Skeletal muscle tissue (tissue), 4 donors: ENCODE measurements around the gene TRIM17. TPM values are rescaled to one million over a fixed set of nuclear protein-coding genes. Genes with fewer than 3 reads are reported as not detected.
A peak's percentile ranks its signal among the peaks of the same experiment; 100 is the strongest.

Source experiments
- H3K27ac ChIP-seq: one replicate; pipeline ENCODE4 v1.7.0; 2013; ENCODE audit warnings: mild to moderate bottlenecking, low read depth, low read length, inconsistent platforms
- H3K27me3 ChIP-seq, 3 donors: one replicate each; pipeline ENCODE4 v1.7.0; 2013; ENCODE audit warnings: low read length in 3 of 3; ENCODE audit not compliant: control insufficient read depth in 3 of 3, insufficient read depth in 3 of 3
- H3K36me3 ChIP-seq, 3 donors: one replicate each; pipeline ENCODE4 v1.7.0; 2013; ENCODE audit warnings: low read length in 3 of 3; ENCODE audit not compliant: control insufficient read depth in 3 of 3, insufficient read depth in 3 of 3
- H3K4me1 ChIP-seq, 3 donors: one replicate each; pipeline ENCODE4 v1.7.0; 2013; ENCODE audit warnings: low read length in 3 of 3, mild to moderate bottlenecking in 3 of 3; ENCODE audit not compliant: control insufficient read depth in 3 of 3, insufficient read depth in 3 of 3
- H3K4me3 ChIP-seq, 3 donors: one replicate each; pipeline ENCODE4 v1.7.0; 2013; ENCODE audit warnings: low read length in 3 of 3
- H3K9ac ChIP-seq, 3 donors: one replicate each; pipeline ENCODE4 v1.7.0; 2013; ENCODE audit warnings: low read length in 3 of 3, mild to moderate bottlenecking in 3 of 3, moderate library complexity in 2 of 3, low read depth in 1 of 3
- H3K9me3 ChIP-seq, 3 donors: one replicate each; pipeline ENCODE4 v1.7.0; 2013; ENCODE audit warnings: low read length in 3 of 3; ENCODE audit not compliant: control insufficient read depth in 3 of 3
- total RNA-seq: library from RNA; depleted of rRNA; stranded (reverse); fragments of >200 nt; gene quantifications from one replicate; pipeline ENCODE4 v1.2.3, GENCODE V29; 2014
- donor health status: Osteomylitis.

Gene TRIM17
- total RNA-seq, 1 donor from 2014 or later = 0.52 TPM

DNA sequence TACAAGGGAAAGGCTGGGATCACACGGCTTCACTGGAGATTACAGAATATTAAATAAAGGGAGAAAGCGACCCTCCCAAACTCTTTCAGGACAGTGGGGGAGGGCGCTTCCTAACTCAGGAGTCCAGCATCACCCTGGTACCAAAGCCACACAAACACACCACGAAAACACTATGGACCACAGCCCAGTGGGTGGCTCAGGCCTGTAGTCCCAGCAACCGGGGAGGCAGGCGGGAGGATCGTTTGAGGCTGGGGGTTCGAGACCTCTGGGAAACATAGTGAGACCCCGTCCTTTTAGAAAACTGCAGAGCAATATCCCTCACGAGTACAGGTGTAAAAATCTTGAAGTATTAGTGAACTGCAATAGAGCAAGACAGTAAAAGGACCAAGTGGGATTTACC is 26.0 kb downstream of the TRIM17 start:
- peaks cover 0 to 2% (median 0%) of the 10 kb centered on the region in 3 donors for H3K4me1 ChIP-seq
- H3K27me3 ChIP-seq = no peaks in the 10 kb centered on the region
- H3K9ac ChIP-seq = no peak overlapping the region
- H3K9me3 ChIP-seq = no peaks in the 10 kb centered on the region
- peaks cover 2 to 9% (median 4%) of the 10 kb centered on the region in 3 donors for H3K36me3 ChIP-seq
- no peak overlapping the region for H3K27ac ChIP-seq
- no peak overlapping the region for H3K4me3 ChIP-seq

DNA sequence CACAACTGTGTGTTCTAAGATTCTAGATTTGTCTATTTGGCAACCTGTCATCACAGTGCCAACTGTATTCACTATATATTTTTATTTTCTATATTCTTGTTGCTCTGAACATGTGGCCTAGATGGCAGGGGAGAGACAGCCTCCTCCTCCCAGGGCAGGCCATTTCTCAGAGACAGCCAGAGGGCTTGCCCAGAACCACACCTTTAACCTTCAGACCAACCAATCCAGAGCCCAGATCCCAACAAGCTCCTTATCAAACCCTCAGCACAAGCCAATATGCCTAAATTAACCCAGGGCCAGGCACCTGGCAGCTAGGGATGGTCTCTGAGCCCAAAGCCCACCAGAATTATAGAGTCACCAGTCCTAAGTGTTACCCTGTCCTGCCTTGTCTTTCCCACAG is 29.3 kb downstream of the TRIM17 start:
- Histone ChIP-seq H3K4me3 (no peak overlapping the region), H3K27me3 (no peaks in the 10 kb centered on the region), H3K9me3 (no peaks in the 10 kb centered on the region), H3K36me3 (no peaks in the 10 kb centered on the region), H3K27ac (no peak overlapping the region), H3K4me1 (no peaks in the 10 kb centered on the region), H3K9ac (no peak overlapping the region)

DNA sequence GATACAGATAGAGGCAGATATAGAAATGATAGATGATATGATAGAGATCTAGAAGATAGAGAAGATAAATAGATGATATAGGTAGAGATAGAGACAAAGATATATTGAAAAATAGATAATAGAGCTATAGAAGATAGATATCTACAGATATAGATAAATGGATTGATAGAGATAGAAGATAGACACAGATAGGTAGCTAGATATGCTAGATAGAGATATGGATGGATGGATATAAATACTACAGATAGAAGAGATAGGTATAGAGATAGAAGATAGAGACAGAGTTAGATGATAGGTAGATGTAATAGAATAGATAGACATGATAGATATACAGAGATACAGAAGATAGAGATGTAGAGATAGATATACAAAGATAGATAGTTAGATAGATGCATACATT is 31.4 kb downstream of the TRIM17 start:
- no peaks in the 10 kb centered on the region for H3K4me1 ChIP-seq
- no peak overlapping the region for H3K4me3 ChIP-seq
- no peaks in the 10 kb centered on the region for H3K9me3 ChIP-seq
- H3K27me3 ChIP-seq = no peaks in the 10 kb centered on the region
- no peaks in the 10 kb centered on the region for H3K36me3 ChIP-seq
- no peak overlapping the region for H3K27ac ChIP-seq
- no peak overlapping the region for H3K9ac ChIP-seq

DNA sequence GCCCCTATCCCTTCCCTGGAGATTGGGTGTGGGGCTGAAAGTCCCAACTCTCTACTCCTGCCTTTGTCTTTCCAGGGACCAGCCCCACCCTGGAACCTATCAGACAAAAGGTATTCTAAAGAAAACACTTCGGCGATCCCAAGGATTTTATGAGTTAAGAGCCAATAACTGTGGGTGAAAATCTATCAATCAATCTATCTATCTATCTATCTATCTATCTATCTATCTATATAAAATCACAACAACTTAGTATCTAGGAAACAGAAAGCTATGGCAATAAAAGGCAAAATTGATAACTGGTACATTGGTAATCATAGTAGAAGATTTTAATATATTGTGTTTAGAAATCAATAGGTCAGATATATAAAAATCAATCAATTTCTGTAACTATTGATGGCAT is 32.9 kb downstream of the TRIM17 start:
- H3K4me3 ChIP-seq = no peak overlapping the region
- H3K27ac ChIP-seq = no peak overlapping the region
- H3K4me1 ChIP-seq = peaks cover 0 to 7% (median 5%) of the 10 kb centered on the region in 3 donors
- peaks cover 5 to 9% (median 7%) of the 10 kb centered on the region in 3 donors for H3K36me3 ChIP-seq
- no peak overlapping the region for H3K9ac ChIP-seq
- H3K9me3 ChIP-seq = no peaks in the 10 kb centered on the region
- H3K27me3 ChIP-seq = no peaks in the 10 kb centered on the region

DNA sequence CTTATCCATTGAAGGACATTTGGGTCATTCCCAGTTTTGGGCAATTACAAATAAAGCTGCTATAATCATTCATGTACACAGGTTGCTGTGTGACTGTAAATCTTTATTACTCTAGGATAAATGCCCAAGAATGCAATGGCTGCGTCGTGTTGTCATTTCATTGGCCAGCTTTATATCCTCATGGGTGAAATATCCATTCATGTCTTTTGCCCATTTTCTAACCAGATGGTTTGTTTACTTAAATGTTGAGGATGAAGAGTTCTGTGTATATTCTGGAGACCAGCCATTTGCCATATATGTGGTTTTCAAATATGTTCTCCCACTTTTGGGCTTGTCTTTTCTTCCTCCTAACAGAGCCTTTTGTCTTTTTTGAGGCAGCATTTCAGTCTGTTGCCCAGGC is 35.3 kb downstream of the TRIM17 start:
- H3K4me1 ChIP-seq = peaks cover 0 to 14% (median 10%) of the 10 kb centered on the region in 3 donors
- H3K9me3 ChIP-seq = no peaks in the 10 kb centered on the region
- peaks cover 13 to 28% (median 25%) of the 10 kb centered on the region in 3 donors for H3K36me3 ChIP-seq
- H3K27me3 ChIP-seq = no peaks in the 10 kb centered on the region
- no peak overlapping the region for H3K27ac ChIP-seq
- no peak overlapping the region for H3K9ac ChIP-seq
- no peak overlapping the region for H3K4me3 ChIP-seq

DNA sequence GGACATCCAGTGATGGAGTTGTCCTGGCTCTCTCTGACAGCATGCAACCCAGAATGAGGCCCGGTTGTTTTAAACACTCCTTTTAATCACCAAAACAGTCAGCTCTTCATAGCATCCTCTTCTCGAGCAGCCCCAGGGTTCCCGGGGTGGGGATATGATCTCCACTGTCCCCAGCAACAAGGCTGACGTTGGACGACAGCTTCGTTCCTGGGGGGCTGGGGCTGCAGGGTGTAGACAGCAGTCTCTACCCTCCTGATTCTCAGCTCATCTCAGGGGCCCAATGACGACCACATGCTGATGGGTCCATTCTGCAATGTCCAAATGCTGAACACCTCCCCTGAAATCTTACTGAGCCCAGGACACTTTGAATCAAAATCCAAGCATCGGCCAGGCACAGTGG is 37.0 kb downstream of the TRIM17 start:
- Histone ChIP-seq H3K27ac (no peak overlapping the region), H3K9me3 (no peaks in the 10 kb centered on the region), H3K4me1 (peaks cover 0 to 28% (median 27%) of the 10 kb centered on the region in 3 donors), H3K4me3 (no peak overlapping the region), H3K36me3 (peaks cover 28 to 40% (median 38%) of the 10 kb centered on the region in 3 donors), H3K27me3 (no peaks in the 10 kb centered on the region), H3K9ac (no peak overlapping the region)

DNA sequence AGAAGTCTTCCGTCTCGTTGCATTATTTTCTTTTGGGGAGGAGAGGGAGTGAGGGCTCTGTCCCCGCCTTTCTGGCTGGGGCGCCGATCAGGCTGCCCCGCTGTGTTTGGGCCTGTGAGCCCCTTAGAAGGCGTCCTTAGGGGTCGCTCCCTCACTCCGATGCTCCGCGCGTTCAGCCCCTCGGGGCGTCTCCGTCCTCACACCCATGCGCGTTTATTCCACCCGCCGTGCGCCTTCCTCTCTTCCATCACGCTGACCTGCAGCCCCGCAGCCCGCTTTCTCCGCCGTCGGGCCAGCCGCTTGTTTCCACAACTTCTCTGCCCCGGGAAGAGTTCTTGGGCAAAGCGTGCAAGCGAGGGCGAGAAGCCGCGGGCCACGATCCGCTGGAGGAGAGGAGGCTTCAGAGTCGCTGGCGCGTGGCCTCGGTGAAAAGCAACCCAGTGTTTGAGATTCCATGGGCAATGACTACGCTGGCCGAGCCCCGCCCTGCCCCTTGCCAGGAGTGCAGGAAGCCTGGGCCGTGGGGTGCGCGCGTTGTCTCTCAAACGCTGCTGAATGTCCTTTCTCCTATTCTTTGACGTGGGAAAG is 37.7 kb downstream of the TRIM17 start:
- Histone ChIP-seq H3K27me3 (no peaks in the 10 kb centered on the region), H3K9ac (peak overlapping the region in 2 of 3 donors; percentile 57), H3K9me3 (no peaks in the 10 kb centered on the region), H3K4me1 (peaks cover 5 to 35% (median 34%) of the 10 kb centered on the region in 3 donors), H3K4me3 (peak overlapping the region; percentile 43 to 63 (median 43)), H3K27ac (peak overlapping the region; percentile 40), H3K36me3 (peaks cover 29 to 47% (median 45%) of the 10 kb centered on the region in 3 donors)

DNA sequence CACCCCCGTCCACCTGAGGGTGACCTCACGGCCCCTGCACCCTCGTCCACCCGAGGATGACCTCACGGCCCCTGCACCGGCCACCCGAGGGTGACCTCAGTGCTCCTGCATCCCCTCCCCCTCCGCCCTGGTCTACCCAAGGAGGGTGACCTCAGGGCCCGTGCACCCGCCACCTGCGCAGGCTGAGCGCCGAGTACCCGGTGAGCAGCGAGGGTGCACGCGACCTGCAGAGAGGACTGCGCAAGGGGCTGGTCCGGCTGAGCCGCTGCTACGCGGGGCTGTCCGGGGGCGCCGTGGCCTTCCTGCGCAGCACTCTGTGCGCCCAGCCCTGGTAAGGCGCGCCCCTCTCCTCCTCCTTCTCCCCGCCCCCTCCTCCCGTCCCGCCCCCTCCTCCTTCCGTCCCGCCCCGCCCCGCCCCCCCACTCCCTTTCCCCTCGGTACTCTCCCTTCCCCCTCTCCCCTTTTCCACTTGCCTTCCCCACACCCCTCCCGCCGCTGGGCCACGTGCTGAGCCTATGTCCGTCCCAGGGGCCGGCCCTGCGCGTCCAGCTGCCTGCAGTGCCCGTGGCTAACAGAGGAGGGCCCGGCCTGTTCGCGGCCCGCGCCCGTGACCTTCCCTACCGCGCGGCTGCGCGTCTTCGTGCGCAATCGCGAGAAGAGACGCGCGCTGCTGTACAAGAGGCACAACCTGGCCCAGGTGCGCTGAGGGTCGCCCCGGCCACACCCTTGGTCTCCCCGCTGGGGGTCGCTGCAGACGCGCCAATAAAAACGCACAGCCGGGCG is 38.4 kb downstream of the TRIM17 start:
- H3K27ac ChIP-seq = peak overlapping the region; percentile 40
- peaks cover 5 to 42% (median 41%) of the 10 kb centered on the region in 3 donors for H3K4me1 ChIP-seq
- peaks cover 36 to 54% (median 51%) of the 10 kb centered on the region in 3 donors for H3K36me3 ChIP-seq
- H3K9me3 ChIP-seq = no peaks in the 10 kb centered on the region
- no peaks in the 10 kb centered on the region for H3K27me3 ChIP-seq
- H3K4me3 ChIP-seq = peak overlapping the region; percentile 43 to 63 (median 43)
- H3K9ac ChIP-seq = peak overlapping the region in 2 of 3 donors; percentile 57

DNA sequence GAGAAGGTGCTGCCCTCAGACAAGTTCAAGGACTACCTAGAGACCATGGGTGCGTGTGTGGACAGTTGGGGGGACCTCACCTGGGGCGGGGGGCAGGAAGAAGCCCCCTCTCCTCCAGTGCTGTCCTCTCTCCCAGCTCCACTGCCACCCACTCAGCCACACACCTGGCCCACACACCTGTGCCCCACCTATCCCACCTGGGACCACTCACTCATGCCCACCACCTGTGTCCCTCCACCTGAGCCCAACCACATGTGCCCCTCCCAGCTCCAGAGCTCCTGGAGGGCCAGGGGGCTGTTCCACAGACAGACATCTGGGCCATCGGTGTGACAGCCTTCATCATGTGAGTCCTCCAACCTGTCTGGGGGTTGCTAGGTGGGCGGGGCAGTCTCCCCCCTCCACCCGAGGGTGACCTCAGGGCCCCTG is 39.0 kb downstream of the TRIM17 start:
- no peaks in the 10 kb centered on the region for H3K9me3 ChIP-seq
- no peaks in the 10 kb centered on the region for H3K27me3 ChIP-seq
- peak overlapping the region; percentile 8 for H3K27ac ChIP-seq
- peak overlapping the region in 1 of 3 donors; percentile 25 for H3K9ac ChIP-seq
- peaks cover 36 to 60% (median 56%) of the 10 kb centered on the region in 3 donors for H3K36me3 ChIP-seq
- H3K4me1 ChIP-seq = peaks cover 5 to 48% (median 47%) of the 10 kb centered on the region in 3 donors
- no peak overlapping the region for H3K4me3 ChIP-seq
